HepG2 (cell line): Measurements from ENCODE around the gene CBX6. TPM values are rescaled to one million over a fixed set of nuclear protein-coding genes. Genes with fewer than 3 reads are reported as not detected.
A peak's percentile ranks its signal among the peaks of the same experiment; 100 is the strongest.

Source experiments
- ATAC-seq: fragments of 200-7000 bp; cut with Tn5 transposase; 3 replicates; pipeline ENCODE4 v1.9.1; 2020; ENCODE audit warnings: mild to moderate bottlenecking, moderate library complexity
- BruUV-seq: library from RNA; stranded (reverse); fragments of 400-500 nt; replicated peaks from 2 replicates; lab custom pipeline; 2021; lab: Mats Ljungman, UMichigan
- CTCF ChIA-PET: fragments of 300-600 bp; formaldehyde crosslinking; extraction: SDS; loops from one replicate; lab custom pipeline; 2021; ENCODE audit warnings: low total read pairs, inconsistent platforms, low intra/inter-chr PET ratio; lab: Yijun Ruan, JAX
- POLR2A ChIA-PET: fragments of 350-600 bp; sonication (Branson Sonifier 250); formaldehyde crosslinking; loops from one replicate; lab custom pipeline; 2020; ENCODE audit warnings: antibody characterized with exemption, inconsistent platforms; lab: Yijun Ruan, JAX
- DNase-seq: peaks from one replicate; pipeline ENCODE4 v3.0.0-alpha.2; 2015; ENCODE audit warnings: low spot score
- FAIRE-seq: peaks from 3 replicates; lab custom pipeline; 2011; peaks lifted over from hg19 to GRCh38; lab: Jason Lieb, UNC
- H2AFZ ChIP-seq: one replicate; pipeline ENCODE4 v1.6.1; 2011; ENCODE audit warnings: low read length, inconsistent platforms
- H3K27ac ChIP-seq: fragments of 300-600 bp; 3 replicates; pipeline ENCODE4 v1.8.0; 2011; ENCODE audit warnings: mixed run types, mild to moderate bottlenecking, mixed read lengths, low read length, inconsistent platforms; ENCODE audit not compliant: insufficient read depth; ENCODE audit errors: extremely low read length
- H3K27me3 ChIP-seq, 2 experiments: fragments of 200-600 bp in 1 of 2; 2 replicates in 1 of 2; 3 replicates in 1 of 2; pipeline versions ENCODE4 v1.6.0 to v1.8.0; 2011; ENCODE audit warnings: low read length in 2 of 2, mild to moderate bottlenecking in 2 of 2, moderate library complexity in 2 of 2, inconsistent platforms in 1 of 2; ENCODE audit not compliant: insufficient read depth in 2 of 2, control insufficient read depth in 1 of 2
- H3K36me3 ChIP-seq, 2 experiments: fragments of 200-600 bp in 1 of 2; replicated peaks in 1 of 2; 2 replicates in 1 of 2; 3 replicates in 1 of 2; pipeline versions ENCODE4 v1.5.1 to v1.8.0; 2011; ENCODE audit warnings: low read length in 2 of 2, inconsistent platforms in 1 of 2; ENCODE audit not compliant: insufficient read depth in 2 of 2, control insufficient read depth in 1 of 2
- H3K4me1 ChIP-seq: 2 replicates; pipeline ENCODE4 v1.5.1; 2012; ENCODE audit warnings: low read length, inconsistent platforms; ENCODE audit not compliant: insufficient read depth
- H3K4me2 ChIP-seq: 2 replicates; pipeline ENCODE4 v1.6.0; 2011; ENCODE audit warnings: low read depth, low read length, inconsistent platforms
- H3K4me3 ChIP-seq, 3 experiments: fragments of 200-600 bp in 1 of 3; sonication (generic), shearing (Covaris generic) in 1 of 3; replicated peaks in 1 of 3; 2 replicates each; pipeline ENCODE4 v1.5.1; 2011 to 2016; ENCODE audit warnings: low read length in 3 of 3, inconsistent platforms in 2 of 3, low read depth in 2 of 3, mild to moderate bottlenecking in 2 of 3, control low read depth in 1 of 3, mixed read lengths in 1 of 3; ENCODE audit not compliant: insufficient read depth in 1 of 3
- H3K79me2 ChIP-seq: one replicate; pipeline ENCODE4 v1.6.1; 2011; ENCODE audit warnings: low read length, inconsistent platforms; ENCODE audit not compliant: insufficient read depth
- H3K9ac ChIP-seq: 2 replicates; pipeline ENCODE4 v1.6.0; 2011; ENCODE audit warnings: mild to moderate bottlenecking, low read depth, low read length, inconsistent platforms; ENCODE audit not compliant: insufficient read depth
- H3K9me3 ChIP-seq: 2 replicates; pipeline ENCODE4 v1.5.1; 2012; ENCODE audit warnings: mild to moderate bottlenecking, low read length
- H4K20me1 ChIP-seq: 2 replicates; pipeline ENCODE4 v1.6.0; 2011; ENCODE audit warnings: inconsistent platforms, mild to moderate bottlenecking, low read length, moderate library complexity; ENCODE audit not compliant: insufficient read depth
- ARNT ChIP-seq: fragments of 450-650 bp; IDR thresholded peaks from 2 replicates; pipeline ENCODE4 v1.6.1; 2017
- ATF7 ChIP-seq, 2 experiments: fragments of 450-650 bp in 1 of 2; sonication (generic) in 1 of 2; formaldehyde crosslinking in 1 of 2; IDR thresholded peaks; 2 replicates each; pipeline versions ENCODE4 v1.4.0 to v1.6.1; 2016 to 2020; ENCODE audit warnings: antibody characterized with exemption in 1 of 2, mild to moderate bottlenecking in 1 of 2, missing genetic modification reagents in 1 of 2
- ETV6 ChIP-seq: sonication (generic); formaldehyde crosslinking; conservative IDR thresholded peaks from 2 replicates; pipeline ENCODE4 v1.4.0; 2020; ENCODE audit warnings: missing genetic modification reagents
- FOXC1 ChIP-seq: sonication (generic); formaldehyde crosslinking; IDR thresholded peaks from 2 replicates; pipeline ENCODE4 v1.8.0; 2022; ENCODE audit warnings: mild to moderate bottlenecking, missing genetic modification reagents, borderline replicate concordance
- TSC22D2 ChIP-seq: sonication (generic); formaldehyde crosslinking; IDR thresholded peaks from 2 replicates; pipeline ENCODE4 v1.5.1; 2020; ENCODE audit warnings: missing genetic modification reagents, mild to moderate bottlenecking, borderline replicate concordance
- ZNF263 ChIP-seq: sonication (generic); formaldehyde crosslinking; IDR thresholded peaks from 2 replicates; pipeline ENCODE4 v1.4.0; 2020; ENCODE audit warnings: missing genetic modification reagents
- ZNF674 ChIP-seq: sonication (generic); formaldehyde crosslinking; IDR thresholded peaks from 2 replicates; pipeline ENCODE4 v1.5.0; 2020; ENCODE audit warnings: low read depth, mild to moderate bottlenecking, missing genetic modification reagents
- WGBS: methylation state at CpG from one replicate; pipeline ENCODE4 v1.1.6; 2017; ENCODE audit warnings: low lambda C conversion rate; 5-methylcytosine and 5-hydroxymethylcytosine counted together
- in situ Hi-C: cut with HindIII; loops from 2 replicates; pipeline ENCODE4 v1.10.0; 2017; ENCODE audit warnings: low pct_unique_long_range_greater_than_20kb; ENCODE audit not compliant: extremely low pct_ligation_motif_present
- intact Hi-C: fragments of 100-400 bp; cut with micrococcal nuclease; formaldehyde crosslinking; loops from one replicate; pipeline ENCODE4 v1.10.0; 2022; ENCODE audit not compliant: unreplicated experiment
- polyA plus RNA-seq, 8 experiments: library from polyadenylated mRNA; depleted of rRNA in 3 of 8; stranded (reverse) in 7 of 8; unstranded in 1 of 8; fragments of >200 nt; fragmentation: Illumina TruSeq in 4 of 8; extraction: Trizol in 4 of 8; gene quantifications; 2 replicates each; pipeline versions ENCODE4 v1.2.1 to v1.2.3, GENCODE V29; 2011 to 2016; ENCODE audit warnings: low read depth in 4 of 8, missing spikeins in 1 of 8, mixed read lengths in 1 of 8; ENCODE audit not compliant: insufficient read depth in 1 of 8
- total RNA-seq, 5 experiments: library from RNA; depleted of rRNA; stranded (reverse); fragments of >200 nt; fragmentation: Illumina TruSeq; extraction: Trizol; gene quantifications; 2 replicates each; pipeline ENCODE4 v1.2.3, GENCODE V29; 2016; ENCODE audit warnings: low read depth in 1 of 5
- TF ChIP-seq, protein P1 (sequence below): sonication (generic); formaldehyde crosslinking; IDR thresholded peaks from 2 replicates; pipeline ENCODE4 v1.5.0; 2020; ENCODE audit warnings: mild to moderate bottlenecking, missing genetic modification reagents, borderline replicate concordance

Gene CBX6
- total and polyA plus RNA-seq, 2 of the 13 experiments (the other 11 are each of a cell fraction or from before 2014, with no cell fraction given) = 1.7 to 6.5 TPM

- no peak for TF ChIP-seq TSC22D2 (CRISPR knock-in tag)
Observed at GRCh38 chr22:38820020-38820419, 52.0 kb downstream of the CBX6 start (continued).

GRCh38 chr22:38819387-38819940 lies 52.6 kb downstream of the CBX6 start:
- no peak for TF ChIP-seq FOXC1 (CRISPR knock-in tag)
- TF ChIP-seq ZNF263 (CRISPR knock-in tag) = no peak
- no peak for TF ChIP-seq ARNT
- TF ChIP-seq ETV6 (CRISPR knock-in tag) = no peak
- no peak for TF ChIP-seq ZNF674 (CRISPR knock-in tag)
- TF ChIP-seq ATF7 (IDR thresholded peaks at IDR 0.05) = peak; percentile 51; the same call in 1 of the 2 replicates
- TF ChIP-seq ATF7 (CRISPR knock-in tag; IDR thresholded peaks at IDR 0.05) = no peak
- TF ChIP-seq, protein P1, sequence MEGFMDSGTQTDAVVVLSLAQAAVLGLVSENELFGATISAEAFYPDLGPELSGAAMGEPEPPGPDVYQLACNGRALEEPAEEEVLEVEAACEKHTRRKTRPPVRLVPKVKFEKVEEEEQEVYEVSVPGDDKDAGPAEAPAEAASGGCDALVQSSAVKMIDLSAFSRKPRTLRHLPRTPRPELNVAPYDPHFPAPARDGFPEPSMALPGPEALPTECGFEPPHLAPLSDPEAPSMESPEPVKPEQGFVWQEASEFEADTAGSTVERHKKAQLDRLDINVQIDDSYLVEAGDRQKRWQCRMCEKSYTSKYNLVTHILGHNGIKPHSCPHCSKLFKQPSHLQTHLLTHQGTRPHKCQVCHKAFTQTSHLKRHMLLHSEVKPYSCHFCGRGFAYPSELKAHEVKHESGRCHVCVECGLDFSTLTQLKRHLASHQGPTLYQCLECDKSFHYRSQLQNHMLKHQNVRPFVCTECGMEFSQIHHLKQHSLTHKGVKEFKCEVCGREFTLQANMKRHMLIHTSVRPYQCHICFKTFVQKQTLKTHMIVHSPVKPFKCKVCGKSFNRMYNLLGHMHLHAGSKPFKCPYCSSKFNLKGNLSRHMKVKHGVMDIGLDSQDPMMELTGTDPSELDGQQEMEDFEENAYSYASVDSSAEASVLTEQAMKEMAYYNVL (CRISPR knock-in tag) = no peak
- Histone ChIP-seq H3K4me1 (no peaks in the 10 kb centered on the region), H4K20me1 (no peaks in the 10 kb centered on the region), H3K9me3 (no peaks in the 10 kb centered on the region), H3K36me3 (no peaks in the 10 kb centered on the region), H3K79me2 (no peaks in the 10 kb centered on the region), H2AFZ (no peak overlapping the region), H3K27ac (no peak overlapping the region), H3K9ac (no peak overlapping the region), H3K4me2 (no peak overlapping the region), H3K4me3 (no peak overlapping the region), H3K27me3 (no peaks in the 10 kb centered on the region)
- in situ Hi-C loops (no loop called here), intact Hi-C loops (no loop called here)
- CTCF ChIA-PET = no interaction called here
- POLR2A ChIA-PET = no interaction called here
- FAIRE-seq = no peak
- DNase-seq = no peak
- WGBS = 43% methylated on average over 5 of the region's 10 CpGs
- ATAC-seq = no peak
- TSS peak; percentile 39 for BruUV-seq
